BE2C (cell line): Measurements from ENCODE around the gene BMP8B.

Experiments
- DNase-seq: peaks from one replicate; pipeline ENCODE4 v3.0.0-alpha.2; 2020
- H3K27me3 ChIP-seq: fragments of 250-450 bp; sonication (Bioruptor Pico); 2 replicates; pipeline ENCODE4 v1.5.1; 2020; ENCODE audit warnings: mild to moderate bottlenecking
- H3K36me3 ChIP-seq: fragments of 250-450 bp; sonication (Bioruptor Pico); 2 replicates; pipeline ENCODE4 v1.5.1; 2020; ENCODE audit warnings: mild to moderate bottlenecking
- H3K4me1 ChIP-seq: fragments of 250-450 bp; sonication (Bioruptor Pico); 2 replicates; pipeline ENCODE4 v1.5.1; 2020
- H3K4me3 ChIP-seq: 2 replicates; pipeline ENCODE4 v1.5.1; 2011; ENCODE audit warnings: low read depth, low read length
- H3K9me3 ChIP-seq: fragments of 250-450 bp; sonication (Bioruptor Pico); 2 replicates; pipeline ENCODE4 v1.5.1; 2020
- CTCF ChIP-seq: IDR thresholded peaks from 2 replicates; pipeline ENCODE4 v1.5.1; 2012; ENCODE audit warnings: mild to moderate bottlenecking, low read depth, low read length

The BMP8B gene

DNA sequence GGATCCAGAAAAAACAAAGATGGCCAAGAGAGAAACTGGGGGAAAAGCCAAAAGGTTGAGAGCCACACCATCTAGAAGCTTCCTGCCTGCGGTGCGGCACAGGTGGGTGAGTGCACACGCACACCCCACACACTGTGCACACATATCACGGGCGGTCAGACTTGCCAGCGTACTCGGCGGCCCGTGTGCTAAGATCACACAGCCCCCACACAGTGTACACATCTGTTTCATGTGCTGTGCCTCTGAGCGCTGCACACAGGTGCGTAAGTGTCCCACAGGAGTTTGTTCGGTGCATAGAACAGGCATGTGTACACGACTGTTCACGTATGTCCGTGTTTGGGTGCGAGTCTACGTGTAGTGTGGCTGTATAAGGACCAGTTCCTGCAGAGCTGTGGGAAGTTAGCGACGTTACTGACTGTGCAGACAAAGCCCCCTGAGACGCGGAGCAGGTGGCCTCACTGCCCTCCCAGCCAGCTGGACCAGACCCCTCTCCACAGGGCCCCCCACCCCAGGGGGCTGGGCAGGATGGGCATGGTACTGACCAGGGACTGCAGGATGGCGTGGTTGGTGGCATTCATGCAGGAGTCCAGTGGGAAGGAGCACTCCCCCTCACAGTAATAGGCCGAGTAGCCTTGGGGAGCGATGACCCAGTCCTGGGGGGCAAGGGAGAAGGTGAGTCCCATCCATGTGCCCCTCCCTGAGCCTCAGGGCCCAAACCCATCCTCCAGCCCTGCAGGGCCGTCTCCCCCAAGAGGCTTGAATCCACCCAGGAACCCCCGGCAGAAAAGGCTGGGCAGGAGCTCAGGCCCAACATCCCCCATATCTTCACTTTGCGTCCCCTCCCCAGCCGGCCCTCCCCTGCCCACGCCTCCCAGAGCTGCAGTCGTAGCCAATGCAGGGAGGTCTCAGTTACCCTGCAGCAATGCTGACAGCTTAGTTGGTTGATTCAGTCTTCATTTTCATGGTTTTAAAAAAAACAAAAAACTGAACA lies 25.8 kb downstream of the BMP8B start:
- no peak for TF ChIP-seq CTCF
- DNase-seq: no peak
- Histone ChIP-seq H3K27me3 (no peaks in the 10 kb centered on the region), H3K9me3 (no peaks in the 10 kb centered on the region), H3K36me3 (no peaks in the 10 kb centered on the region), H3K4me1 (no peaks in the 10 kb centered on the region), H3K4me3 (no peak overlapping the region)

DNA sequence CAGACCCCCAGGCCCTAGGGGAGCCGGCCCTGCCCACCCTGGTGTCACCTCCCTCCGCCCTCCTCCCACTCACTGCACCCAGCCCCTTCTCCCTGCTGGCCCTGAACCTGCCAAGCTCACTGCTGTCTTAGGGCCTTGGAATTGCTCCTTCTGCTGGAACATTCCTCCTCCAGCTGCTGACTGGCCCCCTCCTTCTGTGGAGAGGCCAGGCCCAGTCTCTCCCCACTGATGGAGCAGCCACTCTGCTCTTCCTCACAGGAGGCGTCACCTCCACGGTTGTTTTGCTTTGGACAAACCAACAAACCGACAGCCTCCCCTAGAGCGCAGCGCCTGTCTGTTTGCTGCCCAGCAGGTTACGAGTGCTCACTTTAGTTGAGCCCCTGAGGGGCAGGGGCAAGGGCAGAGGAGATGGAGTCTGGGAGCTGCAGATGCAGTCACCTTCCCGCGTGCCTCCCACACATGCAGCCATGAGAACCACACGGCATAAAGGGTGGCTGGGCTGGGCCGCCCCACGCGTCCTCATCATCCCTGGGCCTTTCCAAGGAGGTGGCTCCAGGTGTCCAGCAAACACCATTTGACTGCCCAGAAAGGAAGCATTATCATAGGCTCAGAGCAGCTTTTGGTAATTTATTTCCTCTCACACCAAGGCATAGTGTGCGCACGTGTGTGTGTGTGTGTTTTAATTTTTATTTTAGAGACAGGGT lies 27.0 kb downstream of the BMP8B start:
- H3K4me3 ChIP-seq: no peak overlapping the region
- no peaks in the 10 kb centered on the region for H3K36me3 ChIP-seq
- no peaks in the 10 kb centered on the region for H3K27me3 ChIP-seq
- no peak for TF ChIP-seq CTCF
- DNase-seq: no peak
- H3K4me1 ChIP-seq: no peaks in the 10 kb centered on the region
- no peaks in the 10 kb centered on the region for H3K9me3 ChIP-seq

- no peak for DNase-seq
- Histone ChIP-seq H3K9me3 (no peaks in the 10 kb centered on the region), H3K36me3 (no peaks in the 10 kb centered on the region), H3K4me3 (no peak overlapping the region), H3K4me1 (no peaks in the 10 kb centered on the region), H3K27me3 (no peaks in the 10 kb centered on the region)
- TF ChIP-seq CTCF: no peak
Measured at GRCh38 chr1:39761016-39761415, 27.6 kb downstream of the BMP8B start.

- no peaks in the 10 kb centered on the region for H3K36me3 ChIP-seq
- H3K4me1 ChIP-seq: no peaks in the 10 kb centered on the region
- H3K9me3 ChIP-seq: no peaks in the 10 kb centered on the region
- no peaks in the 10 kb centered on the region for H3K27me3 ChIP-seq
- DNase-seq: no peak
- TF ChIP-seq CTCF: no peak
- H3K4me3 ChIP-seq: no peak overlapping the region
Measured at GRCh38 chr1:39760074-39761008, 28.3 kb downstream of the BMP8B start.

- no peaks in the 10 kb centered on the region for H3K36me3 ChIP-seq
- no peaks in the 10 kb centered on the region for H3K9me3 ChIP-seq
- H3K4me1 ChIP-seq: no peaks in the 10 kb centered on the region
- no peaks in the 10 kb centered on the region for H3K27me3 ChIP-seq
- TF ChIP-seq CTCF: no peak
- DNase-seq: no peak
- H3K4me3 ChIP-seq: no peak overlapping the region
Measured at GRCh38 chr1:39759436-39759726, 29.3 kb downstream of the BMP8B start.
